NCI-H82 treated with DMSO at 0.1 percent for 48 hours (cell line): ENCODE measurements around the gene GUCY1A1.

ENCODE experiments used
- DNase-seq: peaks from one replicate; lab custom pipeline; 2025; ENCODE audit not compliant: unreplicated experiment; lab: John Stamatoyannopoulos, UW

GUCY1A1 gene

DNA sequence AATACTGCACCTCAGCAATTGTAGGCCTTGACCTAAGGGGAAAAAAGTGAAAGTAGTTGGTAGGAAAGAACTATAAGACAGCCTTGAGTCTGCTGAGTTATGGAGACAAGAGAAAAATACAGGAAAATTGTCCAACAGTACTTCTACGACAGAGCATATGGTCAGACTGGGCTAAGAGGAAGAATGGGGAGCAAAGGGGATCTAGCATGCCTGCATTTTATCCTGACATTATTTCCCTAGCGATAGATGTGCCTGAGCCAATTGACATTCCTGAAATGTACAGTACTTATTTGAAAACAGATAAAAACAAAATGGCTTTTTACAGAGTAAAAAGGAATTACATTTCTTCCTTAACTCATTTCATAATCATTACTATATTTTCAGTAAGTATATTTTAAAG is 22.2 kb downstream of the GUCY1A1 start:
- DNase-seq, result no peak

DNA sequence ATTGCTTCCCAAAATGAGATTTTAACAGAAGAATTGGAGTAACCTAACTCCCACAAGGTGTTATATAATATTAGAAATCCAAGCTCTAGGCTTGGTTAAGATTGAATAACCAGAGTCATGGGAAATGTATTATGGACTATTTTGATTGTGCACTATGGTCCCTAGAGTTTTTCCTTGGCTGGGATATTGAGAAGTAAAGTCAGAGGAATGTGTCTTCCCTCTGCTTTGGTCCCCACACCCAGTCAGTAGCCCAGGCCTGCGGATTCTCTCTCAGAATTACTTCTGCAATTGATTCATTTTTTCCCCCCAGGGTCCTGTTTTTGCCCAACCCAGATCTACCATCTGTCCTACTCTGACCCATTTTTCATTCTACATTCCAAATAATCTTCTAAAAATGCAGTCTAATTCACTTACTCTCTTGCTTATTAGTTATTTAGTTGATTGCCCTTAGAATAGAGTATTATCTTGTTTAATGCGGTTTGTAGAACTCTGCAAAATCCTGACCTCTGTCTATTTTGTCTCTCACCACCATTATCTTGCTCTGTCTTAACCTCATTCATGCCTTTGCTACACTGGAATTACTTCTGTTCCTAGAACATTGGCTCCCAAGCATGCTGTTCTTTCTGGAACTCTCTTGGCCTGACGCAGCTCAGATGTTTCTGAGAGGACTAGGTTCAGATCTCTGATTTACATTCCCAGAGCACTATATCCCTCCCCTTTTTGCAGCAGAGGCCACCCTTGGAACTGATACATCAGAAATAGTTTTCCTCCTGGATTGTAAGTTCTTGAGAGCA is 23.6 kb downstream of the GUCY1A1 start:
- DNase-seq, result no peak

DNA sequence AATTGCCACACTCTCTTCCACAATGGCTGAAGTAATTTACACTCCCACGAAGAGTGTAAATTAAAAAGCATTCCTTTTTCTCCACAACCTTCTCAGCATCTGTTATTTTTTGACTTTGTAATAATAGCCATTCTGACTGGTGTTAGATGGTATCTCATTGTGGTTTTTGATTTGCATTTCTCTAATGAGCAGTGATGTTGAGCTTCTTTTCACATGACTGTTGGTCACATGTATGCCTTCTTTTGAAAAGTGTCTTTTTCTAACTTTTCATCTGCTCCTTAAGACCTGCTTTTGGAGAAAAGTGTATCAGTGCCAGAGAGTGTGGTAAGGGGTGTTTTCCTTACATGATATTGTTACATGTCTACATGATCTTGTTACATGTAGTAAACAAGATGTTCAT is 25.7 kb downstream of the GUCY1A1 start:
- DNase-seq, result no peak

DNA sequence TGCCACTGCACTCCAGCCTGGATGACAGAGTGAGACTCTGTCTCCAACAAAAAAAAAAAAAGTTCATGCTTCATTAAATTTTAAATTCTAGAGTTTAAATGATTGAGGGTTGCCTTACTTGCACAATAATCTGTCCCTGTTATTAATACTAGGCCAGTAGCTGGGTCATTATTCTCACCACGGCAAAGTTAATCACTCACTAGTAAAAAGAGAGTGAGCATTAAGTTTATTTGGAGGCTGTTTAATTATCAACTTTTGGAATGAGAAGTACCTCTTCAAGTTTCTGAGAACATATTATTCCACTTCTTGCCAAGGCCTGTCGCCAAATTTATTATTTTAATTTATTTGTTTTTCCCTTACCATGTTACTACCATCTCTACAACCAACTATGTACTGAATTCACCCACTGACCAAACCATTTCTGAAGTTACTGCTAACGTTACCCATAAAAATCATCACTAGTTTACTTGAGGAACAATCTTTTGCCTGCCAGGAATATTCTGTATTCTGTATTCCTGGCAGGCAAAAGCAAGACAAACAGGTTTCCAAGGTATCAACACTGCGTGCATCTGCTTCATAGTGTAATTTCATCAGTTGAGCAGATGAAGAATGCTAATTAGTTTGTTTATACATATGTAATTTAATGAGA is 26.5 kb downstream of the GUCY1A1 start:
- no peak for DNase-seq

DNA sequence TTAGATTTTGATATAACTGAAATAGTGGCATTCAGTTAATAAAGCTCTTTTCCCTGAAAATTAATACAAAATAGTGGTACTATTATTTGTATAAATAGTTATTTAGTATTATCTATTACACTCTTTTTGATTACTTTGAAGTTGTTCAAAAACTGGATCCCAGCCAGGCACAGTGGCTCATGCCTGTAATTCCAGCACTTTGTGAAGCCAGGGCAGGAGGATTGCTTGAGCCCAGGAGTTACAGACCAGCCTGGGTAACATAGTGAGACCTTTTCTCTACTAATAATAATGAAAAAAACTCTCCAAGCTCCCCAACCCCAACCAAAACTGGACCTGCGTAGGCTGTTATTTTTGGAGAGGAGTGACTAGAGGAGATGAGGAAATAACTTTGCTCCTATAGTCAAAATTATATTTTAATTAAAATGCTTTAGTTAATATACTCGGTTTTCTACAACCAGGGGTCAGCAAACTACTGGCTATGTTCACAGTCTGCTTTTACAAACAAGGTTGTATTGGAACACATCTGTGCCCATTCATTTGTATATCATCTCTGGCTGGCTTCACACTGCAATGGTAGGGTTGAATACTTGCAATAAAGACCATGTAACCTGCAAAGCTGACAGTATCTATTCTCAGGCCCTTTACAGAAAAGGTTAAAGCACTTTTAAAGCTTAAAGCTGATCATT is 27.6 kb downstream of the GUCY1A1 start:
- no peak for DNase-seq

DNA sequence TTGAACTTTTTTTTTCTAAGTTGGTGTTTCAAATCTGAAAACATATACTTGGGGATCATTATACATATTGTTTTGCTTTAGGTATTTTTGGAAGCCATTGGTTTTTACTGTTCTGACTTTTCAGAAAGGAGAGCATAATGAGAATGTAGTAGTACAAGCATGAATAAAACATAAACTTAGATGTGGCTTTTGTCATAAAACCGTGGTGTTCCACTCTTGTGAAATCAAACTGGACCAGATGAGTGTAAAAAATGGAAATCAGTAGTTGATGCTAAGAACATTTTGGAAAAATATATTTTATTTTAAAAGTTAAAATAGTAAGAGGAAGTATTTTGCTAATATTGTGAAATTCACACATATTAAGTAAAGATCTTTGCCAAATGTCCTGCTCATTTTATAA is 29.6 kb downstream of the GUCY1A1 start:
- DNase-seq, result no peak

DNA sequence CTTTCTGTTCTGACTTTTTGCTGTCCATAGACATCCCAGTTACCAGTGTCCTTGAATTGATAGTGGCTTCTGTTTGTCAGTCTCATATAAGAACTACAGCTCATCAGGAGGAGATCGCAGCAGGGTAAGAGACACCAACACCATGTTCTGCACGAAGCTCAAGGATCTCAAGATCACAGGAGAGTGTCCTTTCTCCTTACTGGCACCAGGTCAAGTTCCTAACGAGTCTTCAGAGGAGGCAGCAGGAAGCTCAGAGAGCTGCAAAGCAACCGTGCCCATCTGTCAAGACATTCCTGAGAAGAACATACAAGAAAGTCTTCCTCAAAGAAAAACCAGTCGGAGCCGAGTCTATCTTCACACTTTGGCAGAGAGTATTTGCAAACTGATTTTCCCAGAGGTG is 30.1 kb downstream of the GUCY1A1 start:
- DNase-seq, result no peak

DNA sequence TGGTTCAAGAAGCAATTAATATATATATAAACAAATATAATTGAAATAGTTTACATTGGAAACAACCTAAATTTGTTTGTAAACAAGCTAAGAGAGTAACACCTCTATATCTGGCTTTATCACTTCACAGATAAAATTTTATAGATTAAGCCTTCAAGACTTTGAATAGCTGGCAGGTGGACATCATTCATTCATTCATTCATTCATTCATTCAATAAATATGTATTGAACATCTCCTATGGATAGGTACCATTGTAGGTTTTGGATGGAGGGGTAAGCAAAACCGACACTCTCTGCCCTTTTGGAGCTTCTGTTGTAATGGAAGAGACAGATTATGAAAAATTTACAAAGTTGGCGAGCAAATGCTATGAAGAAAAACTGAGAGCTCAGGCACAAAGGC is 35.2 kb downstream of the GUCY1A1 start:
- no peak for DNase-seq

DNA sequence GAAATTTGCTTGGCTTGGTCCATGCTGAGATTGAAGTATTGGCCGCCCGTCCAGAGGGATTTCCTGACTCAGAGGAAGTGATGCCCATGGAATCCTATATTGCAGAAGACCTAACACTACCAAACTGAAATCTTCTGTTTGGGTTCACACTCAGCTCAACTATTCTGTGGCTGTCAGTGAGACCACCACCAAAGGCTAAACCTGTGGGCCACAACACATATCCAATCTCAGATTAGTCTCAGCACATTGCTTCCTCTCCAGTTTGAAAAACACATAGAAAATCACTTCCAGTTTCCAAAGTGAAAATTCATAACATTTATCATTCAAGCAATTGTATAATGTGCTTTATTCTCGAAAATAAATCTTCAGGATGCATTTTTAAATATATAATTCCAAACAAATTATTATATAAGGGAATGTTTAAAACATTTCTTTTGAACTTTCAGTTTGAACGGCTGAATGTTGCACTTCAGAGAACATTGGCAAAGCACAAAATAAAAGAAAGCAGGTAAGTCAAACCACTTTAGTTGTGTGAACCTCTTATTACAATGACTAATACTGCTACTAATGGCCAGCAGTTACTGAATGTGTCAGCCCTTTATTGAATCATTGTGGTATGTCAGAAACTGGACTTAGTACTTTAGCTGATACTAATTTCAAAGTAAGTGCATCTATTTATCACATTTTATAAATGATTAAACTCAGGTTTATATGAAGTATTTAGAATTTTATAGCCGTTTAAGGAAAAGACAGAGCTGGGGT is 37.0 kb downstream of the GUCY1A1 start:
- DNase-seq, result no peak

DNA sequence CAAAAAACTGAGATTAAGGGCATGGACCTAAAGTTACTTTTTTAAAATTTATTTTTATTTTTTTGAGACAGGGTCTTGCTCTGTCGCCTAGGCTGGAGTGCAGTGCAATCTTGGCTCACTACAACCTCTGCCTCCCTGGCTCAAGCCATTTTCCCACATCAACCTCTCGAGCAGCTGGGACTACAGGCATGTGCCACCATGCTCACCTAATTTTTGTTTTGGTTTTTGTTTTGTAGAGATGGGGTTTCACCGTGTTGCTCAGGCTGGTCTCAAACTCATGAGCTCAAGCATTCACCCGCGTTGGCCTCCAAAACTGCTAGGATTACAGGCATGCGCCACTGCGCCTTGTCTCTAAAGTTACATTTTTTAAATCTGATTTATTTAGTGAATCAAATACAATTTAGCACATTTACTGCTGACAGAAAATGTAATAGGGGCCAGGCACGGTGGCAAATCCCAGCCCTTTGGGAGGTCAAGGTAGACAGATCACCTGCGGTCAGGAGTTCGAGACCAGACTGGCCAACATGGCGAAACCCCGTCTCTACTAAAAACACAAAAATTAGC is 38.3 kb downstream of the GUCY1A1 start:
- no peak for DNase-seq

DNA sequence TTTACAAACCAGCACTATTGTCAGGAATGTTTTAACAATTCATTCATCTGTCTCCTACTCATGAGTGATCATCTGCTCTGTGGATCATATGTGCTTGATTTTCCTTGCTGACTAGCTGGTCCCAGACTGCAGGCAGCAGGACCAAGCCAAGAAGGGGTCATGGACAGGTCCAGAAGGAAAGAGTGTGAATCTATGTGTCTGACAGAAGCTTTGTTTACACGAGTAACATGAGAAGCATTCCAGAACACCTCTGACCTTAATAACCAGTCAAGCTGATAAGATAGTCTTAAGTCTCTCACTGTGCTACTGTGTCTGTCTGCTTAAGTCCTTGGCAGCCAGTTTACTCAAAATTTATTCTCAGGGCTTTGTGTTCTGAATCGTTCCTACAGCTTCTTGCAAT is 39.0 kb downstream of the GUCY1A1 start:
- peak; percentile 52 for DNase-seq

DNA sequence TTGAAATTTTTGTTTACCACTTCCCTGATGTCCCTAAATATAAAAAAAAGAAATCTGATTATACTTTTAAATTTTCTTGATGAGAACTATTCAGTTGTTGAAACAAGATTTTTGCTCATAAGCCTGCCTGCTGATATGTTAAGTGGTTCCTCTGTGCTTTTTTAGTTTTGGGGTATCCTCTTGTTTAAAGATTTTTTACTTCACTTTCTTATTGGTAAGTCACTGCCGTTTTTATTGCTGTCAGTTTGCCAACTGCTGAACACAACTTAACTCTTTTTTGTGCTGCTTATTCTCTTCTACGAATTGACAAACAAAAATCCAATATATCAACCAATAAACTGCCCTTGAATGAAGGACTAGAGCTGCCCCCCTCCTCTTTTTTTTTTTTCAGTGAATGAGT is 39.5 kb downstream of the GUCY1A1 start:
- DNase-seq, result no peak

DNA sequence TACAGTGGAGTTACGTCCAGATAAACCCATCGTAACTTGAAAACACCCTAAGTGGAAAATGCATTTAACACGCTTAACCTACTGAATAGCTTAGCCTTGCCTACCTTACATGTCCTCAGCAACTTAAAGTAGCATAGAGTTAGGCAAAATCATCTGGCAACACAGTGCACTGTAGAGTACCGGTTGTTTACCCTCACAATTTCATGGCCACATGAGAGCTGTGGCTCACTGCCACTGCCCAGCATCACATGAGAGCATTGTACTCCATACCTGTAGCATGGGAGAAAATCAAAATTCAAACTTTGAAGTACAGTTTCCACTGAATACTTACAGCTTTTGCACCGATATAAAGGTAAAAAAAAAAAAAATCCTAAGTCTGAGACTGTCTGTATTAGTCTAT is 40.6 kb downstream of the GUCY1A1 start:
- no peak for DNase-seq

DNA sequence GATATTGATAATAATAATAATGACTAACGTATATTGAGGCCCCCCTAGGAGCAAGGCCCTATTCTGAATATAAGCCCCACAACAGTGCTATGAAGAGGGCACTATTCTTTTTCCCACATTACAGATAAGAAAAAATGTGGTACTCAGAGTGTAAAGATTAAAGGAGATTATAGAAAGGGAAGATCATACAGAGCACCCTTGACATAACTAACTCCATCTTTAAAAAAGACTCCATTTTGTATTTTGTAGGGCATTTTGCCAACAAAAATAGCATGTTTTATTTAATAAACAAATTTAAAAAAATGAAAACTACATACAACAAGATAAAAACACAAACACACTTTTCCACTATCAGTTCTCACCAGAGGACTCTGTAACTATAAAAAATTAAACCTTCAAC is 42.1 kb downstream of the GUCY1A1 start:
- no peak for DNase-seq

DNA sequence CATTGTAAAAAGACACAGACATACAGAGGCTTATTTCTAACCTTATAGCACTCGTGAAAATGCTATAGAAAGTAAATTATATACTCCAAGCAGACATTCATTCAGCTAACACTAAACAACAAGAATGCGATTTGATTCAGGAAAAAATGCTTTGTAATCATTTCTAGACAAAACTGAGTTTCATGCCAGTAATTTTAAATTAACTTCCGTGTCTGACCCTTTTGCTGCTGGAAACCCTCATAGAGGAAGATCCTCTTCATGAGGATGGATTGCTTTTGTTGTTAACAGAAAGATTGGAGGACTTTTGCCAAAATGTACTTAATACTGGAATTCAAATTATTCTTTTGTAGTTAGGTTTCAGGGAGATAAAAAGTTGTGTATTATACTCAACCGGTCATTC is 43.3 kb downstream of the GUCY1A1 start:
- DNase-seq, result no peak

DNA sequence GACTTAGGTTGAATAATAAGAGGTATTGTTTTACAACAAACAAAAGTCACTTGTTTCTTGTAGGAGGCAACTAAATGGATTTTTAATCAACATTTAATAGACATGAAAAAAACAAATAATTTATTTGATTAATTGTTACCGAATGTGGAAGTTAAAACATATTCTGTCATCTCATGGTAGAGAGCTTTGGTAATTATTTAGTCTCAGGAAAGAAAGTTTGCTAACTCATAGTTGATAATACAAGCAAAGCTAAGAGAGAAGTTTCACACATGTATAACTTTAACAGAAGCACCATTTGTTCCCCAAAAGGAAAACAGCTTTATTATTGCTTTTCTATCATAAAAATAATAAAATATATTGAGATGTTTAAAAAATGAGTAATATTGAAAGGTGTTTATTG is 44.9 kb downstream of the GUCY1A1 start:
- DNase-seq, result no peak

DNA sequence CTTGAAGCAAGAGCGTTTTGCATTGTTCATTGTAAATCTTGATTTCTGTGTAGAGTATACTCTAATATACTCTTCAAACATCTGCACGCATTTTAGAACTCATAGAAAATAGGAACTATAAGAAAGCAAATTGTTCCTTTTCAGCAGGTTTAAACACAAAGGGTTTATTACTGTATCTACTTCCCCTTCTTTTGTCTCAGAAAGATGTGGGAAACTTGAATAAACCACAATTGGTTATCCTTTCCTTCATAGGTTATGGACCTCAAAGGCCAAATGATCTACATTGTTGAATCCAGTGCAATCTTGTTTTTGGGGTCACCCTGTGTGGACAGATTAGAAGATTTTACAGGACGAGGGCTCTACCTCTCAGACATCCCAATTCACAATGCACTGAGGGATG is 46.2 kb downstream of the GUCY1A1 start:
- no peak for DNase-seq

DNA sequence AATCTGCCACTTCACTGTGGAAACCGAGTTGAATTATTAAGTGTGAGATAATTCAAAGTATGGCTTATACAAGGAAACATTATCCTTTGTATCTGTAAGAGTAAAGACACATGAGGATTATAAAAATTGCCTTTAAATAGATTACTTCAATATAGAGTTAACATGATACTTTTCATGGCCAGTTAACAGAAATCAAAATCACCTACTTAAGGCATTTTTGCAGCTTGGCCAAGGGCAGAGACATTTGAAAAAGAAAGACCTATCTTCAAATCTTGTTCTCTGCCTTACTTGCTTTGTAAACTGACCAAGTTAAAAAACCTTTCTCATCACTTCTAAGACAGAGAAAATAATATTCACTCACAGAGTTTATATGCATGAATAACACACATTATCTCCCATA is 47.3 kb downstream of the GUCY1A1 start:
- DNase-seq, result no peak

DNA sequence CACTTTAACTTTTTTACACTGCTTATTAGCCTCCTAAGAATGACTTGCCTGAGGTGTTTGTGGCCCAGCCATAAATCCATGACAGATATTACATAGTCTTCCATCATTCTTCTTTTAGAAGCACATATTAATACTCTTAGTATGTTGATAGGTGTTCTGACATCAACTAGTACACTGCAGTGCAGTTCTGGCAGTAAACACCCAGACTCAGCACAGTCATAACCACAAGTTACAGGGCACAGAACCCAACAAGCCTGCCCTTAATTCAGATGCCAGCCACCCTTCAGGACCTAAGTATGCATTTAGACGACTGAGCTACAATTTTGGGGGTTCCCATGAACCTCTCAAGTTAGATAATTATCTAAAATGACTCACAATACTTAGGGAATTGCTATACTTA is 55.7 kb downstream of the GUCY1A1 start:
- DNase-seq, result no peak

DNA sequence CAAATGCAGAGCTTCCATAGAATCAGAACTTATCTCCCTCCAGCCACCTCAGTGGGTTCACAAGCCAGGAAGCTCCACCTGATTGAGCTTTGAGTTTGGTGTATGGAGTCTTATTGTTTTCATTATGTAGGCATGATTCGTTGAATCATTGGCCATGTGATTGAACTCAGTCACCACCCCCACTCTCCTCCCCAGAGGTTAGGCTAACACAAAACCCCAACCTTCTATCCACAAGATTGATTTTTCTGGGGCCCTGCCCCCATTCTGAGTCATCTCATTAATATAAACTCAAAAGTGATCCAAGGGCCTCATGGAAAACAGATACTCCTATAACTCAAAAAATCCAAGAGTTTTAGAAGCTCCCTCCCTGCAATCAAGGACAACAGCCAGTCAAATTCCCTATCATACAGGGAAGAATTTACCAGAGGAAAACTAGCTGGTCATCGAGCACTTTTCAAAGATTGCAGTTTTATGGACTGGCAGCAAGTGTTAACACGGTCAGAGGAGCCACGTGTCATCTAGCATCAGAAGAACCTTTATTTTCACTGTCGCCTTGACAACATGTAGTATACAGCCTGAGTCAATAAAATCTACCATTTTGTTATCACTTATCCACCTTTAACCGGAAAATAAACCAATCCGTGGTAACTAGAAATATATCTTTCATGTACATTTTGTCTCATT is 56.3 kb downstream of the GUCY1A1 start:
- no peak for DNase-seq

DNA sequence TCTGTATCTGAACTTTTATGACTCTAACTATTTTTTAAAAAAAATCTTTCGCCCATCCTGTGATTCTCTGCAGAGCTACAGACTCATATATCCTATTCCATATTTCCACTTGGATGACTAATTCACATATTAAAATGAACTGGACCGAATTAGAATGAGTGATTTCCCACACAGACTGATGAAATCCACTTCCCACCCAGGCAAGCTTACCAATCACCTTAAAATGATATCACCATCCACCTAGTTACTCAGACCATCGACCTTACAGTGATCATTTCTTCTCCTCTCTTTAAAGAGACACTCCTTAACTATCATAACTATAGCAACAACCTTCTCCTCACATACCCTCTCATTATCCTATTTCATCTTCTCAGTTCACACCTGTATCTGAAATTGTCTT is 58.1 kb downstream of the GUCY1A1 start:
- no peak for DNase-seq
